CD4-positive, alpha-beta T cell treated with Interleukin-17A for 1 hour (primary cell): Measurements from ENCODE around the gene RPL4.

Experiments used
- DNase-seq: peaks from one replicate; pipeline ENCODE4 v3.0.0-alpha.2; 2020

RPL4 gene

DNA sequence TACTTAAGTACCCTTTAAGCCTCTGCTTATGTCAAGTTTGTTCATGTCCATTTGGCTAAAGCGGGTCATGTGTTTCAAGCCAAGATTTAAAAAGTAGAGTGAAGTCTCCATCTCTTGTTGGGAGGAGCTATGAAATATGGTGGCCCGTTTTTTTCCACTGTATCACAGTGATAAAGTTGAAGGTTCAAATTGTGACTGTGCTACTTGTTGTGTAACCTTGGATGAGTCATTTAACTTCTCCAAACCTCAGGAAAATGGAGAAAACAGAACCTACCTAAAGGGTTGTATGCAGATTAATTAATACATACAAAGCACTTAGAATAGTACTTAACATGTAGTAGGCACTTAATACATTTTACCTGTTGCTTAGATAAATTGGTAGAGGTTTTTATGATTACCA, 50.5 kb downstream of the RPL4 start:
- no peak for DNase-seq

DNA sequence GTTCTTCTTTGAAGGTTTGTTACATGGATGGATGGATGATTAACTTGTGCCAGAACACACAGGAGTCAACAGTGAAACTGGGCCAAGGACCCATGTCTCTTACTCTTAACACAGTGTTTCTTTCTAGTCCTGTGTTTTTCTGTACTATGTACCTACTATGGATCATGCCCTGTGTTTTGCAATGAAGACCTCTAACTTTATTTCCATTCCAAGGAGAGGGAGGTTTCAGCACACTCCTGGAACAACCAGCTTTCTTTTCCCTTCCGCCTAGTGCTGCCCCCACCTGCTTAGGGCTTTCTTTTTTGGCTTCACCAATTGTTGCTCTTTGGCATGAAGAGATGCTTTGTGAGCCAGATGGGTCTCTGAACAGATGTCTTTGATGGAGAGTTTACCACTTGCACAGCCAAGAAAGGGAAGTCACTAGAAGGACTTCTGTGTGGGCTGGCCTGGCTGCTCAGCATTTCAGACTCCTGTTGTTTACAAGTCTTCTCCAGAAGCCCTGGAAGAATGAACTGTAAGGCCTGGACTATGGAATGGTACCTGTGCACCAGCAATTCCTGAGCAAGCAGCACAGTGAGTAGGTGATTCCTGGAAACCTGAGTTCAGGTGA, 51.6 kb downstream of the RPL4 start:
- no peak for DNase-seq

DNA sequence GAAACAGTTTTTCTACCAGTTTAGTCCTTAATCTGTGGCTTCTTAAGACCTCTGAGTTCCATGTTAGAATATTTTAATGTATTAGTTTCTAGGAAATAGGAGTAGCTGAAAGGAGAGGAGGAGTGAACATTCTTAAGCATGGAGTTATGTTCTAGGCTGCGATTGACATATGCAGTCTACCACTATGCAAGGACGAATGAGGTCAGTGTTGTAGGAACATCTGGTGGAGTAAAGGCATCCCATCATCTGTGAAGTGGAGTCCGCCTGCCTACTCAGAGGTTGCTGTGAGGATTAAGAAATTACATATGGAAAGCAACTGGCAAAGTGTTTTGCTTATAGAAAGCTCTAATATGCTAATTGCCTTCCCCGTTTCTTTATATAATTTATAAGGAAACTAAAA, 52.2 kb downstream of the RPL4 start:
- no peak for DNase-seq
